HG03039 (cell line): ENCODE data around the gene MAST4.

Experiments used
- ATAC-seq: cut with Tn5 transposase; IDR thresholded peaks from one replicate; pipeline ENCODE4 v1.9.1; 2021; ENCODE audit warnings: mild to moderate bottlenecking, moderate library complexity; ENCODE audit not compliant: unreplicated experiment

Gene MAST4

GRCh38 chr5:66894480-66895240 is 298.5 kb downstream of the MAST4 start:
- ATAC-seq: no peak

GRCh38 chr5:66896171-66896570 is 300.0 kb downstream of the MAST4 start:
- no peak for ATAC-seq

DNA sequence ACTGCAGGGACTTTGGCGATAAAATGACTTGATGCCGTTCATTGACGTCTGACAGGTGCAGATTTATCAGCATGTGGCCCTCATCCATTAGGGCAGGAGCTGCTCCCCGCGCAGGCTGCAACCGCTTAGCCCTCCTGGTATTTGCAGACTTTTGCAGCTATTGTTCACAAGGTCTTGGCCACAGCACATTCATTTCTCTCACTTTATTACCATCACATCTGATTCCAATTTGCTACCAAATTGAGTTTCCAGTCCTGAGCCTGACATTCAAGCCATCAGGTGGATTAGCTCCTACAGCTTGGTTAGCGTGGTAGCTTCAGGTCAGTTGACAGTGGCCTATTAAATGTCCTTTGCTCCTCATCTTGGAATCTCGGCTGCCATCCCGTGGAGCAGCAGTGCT is 301.2 kb downstream of the MAST4 start:
- ATAC-seq: no peak

- ATAC-seq: no peak
Measured at GRCh38 chr5:66898241-66898995, 302.2 kb downstream of the MAST4 start.

GRCh38 chr5:66903218-66903617 is 307.0 kb downstream of the MAST4 start:
- ATAC-seq: no peak

DNA sequence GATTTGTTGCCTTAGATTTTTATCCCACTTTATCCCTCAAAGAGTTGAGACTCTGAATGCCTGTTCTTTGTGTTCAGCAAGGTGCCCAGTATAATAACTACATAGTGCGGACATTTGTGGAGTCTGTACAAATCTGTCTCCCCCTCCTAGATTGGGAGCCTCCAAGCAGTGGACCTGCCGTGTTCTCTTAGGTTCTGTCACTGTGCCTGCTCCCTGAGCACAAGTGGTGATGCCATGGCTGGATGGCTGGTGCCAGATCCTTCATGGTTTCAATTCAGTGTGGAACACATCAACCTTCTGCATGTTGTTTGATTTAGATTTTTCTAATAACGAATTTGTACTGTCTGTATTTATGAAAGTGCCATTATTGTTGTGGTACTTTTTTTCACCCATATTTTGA is 307.5 kb downstream of the MAST4 start:
- no peak for ATAC-seq

DNA sequence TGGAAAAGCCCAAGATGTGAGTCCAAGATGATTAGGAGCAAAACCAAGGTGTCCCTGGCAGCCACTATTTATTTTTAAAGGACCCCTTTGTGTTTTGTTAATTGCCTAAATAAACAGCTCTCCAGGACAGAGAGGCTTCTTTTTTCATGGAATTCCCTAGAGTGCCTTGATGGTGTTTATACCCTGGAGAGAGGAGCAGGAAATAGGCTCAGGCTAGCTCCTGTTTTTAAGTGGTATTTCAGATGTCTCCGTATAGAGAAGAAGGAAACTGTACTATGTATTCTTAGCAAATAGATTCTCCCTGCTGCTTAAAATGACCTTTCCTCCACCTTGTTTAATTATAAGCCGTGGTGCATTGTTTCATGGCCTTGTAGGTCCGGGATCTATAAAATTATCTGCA is 308.0 kb downstream of the MAST4 start:
- ATAC-seq: no peak

DNA sequence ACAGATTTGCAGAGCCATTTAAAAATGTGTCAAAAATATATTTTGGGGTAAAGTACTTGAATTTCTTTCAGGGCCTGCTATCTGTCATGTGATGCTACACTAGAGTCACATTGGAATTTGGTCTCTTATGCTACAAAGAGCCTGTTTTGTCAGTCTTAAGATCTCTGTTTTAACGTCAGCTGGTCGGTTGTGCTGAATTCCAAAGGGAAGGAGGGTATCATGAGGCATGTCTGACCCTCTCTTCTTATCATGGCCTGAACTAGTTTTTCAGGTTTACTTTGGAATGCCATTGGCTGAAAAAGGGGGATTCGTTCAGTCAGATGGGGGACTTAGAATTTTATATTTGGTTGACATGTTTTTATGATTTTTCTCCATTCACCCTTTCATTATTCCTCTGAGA is 309.8 kb downstream of the MAST4 start:
- ATAC-seq: no peak

DNA sequence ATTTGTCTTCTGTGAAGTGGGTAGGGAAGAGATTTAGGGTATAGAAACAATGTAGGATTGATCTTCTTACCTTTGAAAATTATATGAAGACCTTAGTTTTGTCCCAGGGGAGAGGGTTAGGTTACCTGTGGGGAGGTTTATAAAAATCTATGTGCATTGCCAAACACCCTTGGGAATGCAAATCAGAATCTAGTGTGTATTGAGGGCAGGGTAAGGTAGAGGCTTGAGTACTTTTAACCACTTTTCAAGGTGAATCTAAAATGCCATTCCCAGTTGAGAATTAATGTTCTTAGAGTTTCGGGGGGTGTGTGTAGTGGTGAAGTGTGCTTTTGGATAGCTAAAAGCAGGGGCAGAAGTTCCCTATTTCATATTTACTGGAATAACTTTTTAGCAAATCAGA is 312.0 kb downstream of the MAST4 start:
- no peak for ATAC-seq

DNA sequence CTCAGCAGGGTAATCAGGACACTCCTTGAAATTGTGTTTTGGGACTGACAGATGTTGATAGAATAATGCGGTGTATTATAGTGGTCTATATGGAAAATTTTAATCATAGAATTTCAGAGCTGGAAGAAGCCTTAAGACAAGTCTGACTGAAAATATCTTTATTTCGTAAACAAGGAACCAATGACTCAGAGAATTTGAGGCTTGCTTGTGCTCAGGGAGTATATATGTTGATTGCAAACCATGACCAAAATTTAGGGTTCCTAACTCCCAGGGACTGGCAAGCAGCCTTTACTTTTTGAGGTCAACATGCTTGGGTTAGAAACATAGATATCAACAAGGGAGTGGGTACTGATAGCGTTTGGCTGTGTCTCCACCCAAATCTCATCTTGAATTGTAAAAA is 313.2 kb downstream of the MAST4 start:
- no peak for ATAC-seq

DNA sequence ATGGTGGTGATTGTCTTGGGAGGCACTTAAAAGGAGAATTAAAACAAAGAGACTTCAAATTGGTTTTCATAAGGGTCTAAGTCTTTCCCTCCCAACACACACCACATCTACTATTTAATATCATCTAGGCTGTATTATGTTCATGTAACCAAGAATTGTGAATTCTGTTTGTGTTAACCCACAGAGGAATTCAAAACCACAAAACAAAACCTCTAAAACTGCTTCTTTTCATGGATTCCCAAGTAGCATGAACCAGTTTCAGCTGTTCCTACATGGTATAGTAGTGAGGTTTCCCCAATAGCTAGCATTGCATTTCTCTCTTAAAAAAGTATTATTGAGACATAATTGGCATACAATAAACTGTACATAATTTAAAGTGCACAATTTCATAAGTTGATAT is 316.6 kb downstream of the MAST4 start:
- no peak for ATAC-seq

- no peak for ATAC-seq
Measured at GRCh38 chr5:66915531-66915930, 319.3 kb downstream of the MAST4 start.

- ATAC-seq: no peak
Measured at GRCh38 chr5:66922881-66923280, 326.7 kb downstream of the MAST4 start.

DNA sequence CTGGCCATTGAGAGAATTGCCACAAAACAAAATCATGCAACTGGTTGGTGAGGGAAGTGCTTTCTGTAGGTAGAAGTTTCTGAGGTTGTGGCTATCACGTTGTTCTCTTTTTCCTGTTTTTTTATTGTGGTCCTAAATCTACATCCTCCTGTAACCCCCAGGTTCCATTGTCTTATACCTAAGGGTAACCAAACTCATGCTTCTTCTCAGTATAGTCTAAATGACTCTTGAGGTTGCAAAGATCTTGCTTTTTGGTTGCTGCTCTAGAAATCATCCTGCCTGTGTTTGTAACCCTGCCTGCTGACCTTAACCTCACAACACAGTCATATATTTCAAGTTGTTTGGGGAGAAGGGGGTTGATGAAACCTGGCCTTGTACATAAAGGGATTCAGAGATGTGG is 327.3 kb downstream of the MAST4 start:
- ATAC-seq: no peak

DNA sequence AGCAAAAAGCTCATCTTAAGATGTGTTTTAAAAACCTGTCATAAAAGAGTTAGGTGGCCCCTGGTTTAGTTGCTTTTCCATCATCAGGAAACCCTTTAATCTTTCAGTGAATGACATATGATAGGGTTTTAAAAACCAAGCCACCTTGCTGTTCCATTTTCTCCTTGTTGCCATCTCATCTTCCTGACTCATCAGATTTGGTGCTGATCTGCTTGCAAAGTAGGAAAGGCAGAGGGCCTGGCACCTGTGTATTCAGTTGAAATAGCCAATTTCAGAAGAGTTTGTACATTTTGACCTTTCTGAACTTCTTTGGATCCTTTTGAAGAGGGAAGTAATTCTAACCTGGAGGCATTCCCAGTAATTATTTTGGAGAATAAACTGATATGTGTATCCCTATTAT is 327.7 kb downstream of the MAST4 start:
- ATAC-seq: no peak

DNA sequence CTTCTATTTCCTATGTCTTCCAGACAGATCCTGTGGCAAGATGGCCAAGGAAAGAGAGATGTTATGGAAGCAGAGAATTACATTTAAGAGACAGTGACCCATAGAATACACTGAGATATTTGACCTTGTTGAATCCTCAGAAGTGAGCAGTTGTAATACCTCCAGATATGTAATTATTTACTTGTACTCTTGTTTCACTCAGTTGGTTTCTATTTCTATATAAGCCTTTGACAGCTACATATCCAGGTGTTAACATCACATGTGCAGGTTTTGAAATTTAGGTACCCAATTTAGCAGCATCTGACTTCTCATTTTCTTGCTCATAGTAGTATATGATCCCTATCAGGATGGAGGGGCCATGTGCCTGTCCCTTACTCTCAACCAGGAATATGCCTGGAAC is 330.9 kb downstream of the MAST4 start:
- ATAC-seq: no peak

DNA sequence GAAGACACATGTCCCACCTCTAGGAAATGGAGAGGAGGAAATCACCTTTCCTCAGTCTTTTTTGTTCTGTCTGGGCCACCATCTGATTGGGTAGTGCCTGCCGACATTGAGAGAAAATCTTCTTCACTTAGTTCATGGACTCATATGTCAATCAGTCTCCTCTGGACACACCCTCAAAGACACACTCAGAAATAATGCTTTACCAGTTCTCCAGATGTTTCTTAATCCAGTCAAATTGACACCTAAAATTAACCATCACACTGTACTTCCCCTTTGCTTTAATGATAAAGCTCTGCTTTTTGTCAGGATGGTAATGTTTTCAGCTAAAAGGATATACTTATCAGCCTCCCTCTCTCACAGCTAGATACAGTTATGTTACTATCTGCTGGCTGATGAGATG is 333.1 kb downstream of the MAST4 start:
- no peak for ATAC-seq

- ATAC-seq: no peak
Measured at GRCh38 chr5:66929995-66930394, 333.8 kb downstream of the MAST4 start.

- ATAC-seq: no peak
Measured at GRCh38 chr5:66931651-66932050, 335.5 kb downstream of the MAST4 start.

- no peak for ATAC-seq
Measured at GRCh38 chr5:66932457-66932856, 336.3 kb downstream of the MAST4 start.

DNA sequence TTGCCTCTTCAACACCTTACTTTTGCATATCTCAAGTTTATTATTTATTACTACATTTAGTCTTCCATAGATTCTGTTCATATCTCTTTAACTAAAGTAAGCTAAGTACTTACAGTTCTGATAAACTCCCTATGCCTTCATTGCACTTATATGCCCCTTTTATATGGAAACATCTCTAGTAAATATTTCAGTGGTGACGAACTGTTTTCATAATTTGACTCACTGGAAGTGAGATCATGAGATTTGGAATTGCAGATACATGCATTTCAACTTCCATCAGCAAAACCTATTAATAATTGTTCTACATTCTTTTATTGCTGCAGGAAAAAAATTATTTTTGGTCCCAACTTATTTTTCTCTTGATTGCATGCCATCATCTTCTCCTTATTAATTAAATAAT is 336.9 kb downstream of the MAST4 start:
- ATAC-seq: no peak

DNA sequence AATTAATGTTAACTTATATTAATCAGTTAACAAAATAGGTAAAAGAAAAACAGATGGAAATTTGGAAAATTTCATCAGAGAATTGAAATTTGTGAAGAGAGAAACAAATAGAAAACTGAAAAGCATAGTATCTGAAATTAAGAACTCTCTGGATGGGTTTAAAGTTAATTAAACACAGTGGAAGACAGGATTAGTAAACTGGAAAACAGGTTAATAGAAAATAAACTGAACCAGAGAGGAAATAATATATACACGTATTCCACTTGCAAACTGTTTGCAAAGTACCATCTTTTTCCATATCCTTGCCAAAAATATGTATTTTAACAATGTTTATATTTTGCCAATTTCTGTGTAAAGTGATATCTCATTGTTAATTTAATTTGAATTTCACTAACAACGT is 342.9 kb downstream of the MAST4 start:
- no peak for ATAC-seq
